H1 (cell line): ENCODE data around the gene ACAP2. TPM values are rescaled to one million over a fixed set of nuclear protein-coding genes. Genes with fewer than 3 reads are reported as not detected.
"Not testable (repeated sequence)": the region's sequence is repeated elsewhere in the genome, so short reads cannot be mapped to it uniquely, and the experiment has no call there.

Source experiments
- CTCF ChIA-PET: fragments of 300-600 bp; sonication (Branson Sonifier 250); formaldehyde crosslinking; loops from one replicate; lab custom pipeline; 2021; ENCODE audit not compliant: partially characterized antibody; lab: Charles Lee
- POLR2A ChIA-PET: fragments of 300-600 bp; sonication (Branson Sonifier 250); formaldehyde crosslinking; loops from one replicate; lab custom pipeline; 2021; ENCODE audit warnings: inconsistent platforms; ENCODE audit not compliant: partially characterized antibody; lab: Charles Lee
- DNase-seq, 2 experiments: peaks; one replicate each; pipeline versions ENCODE4 v3.0.0 to v3.0.0-alpha.2; 2010 to 2022; ENCODE audit warnings: low spot score in 2 of 2, low read depth in 1 of 2, mixed read lengths in 1 of 2
- FAIRE-seq: peaks from 2 replicates; lab custom pipeline; 2011; peaks lifted over from hg19 to GRCh38; lab: Jason Lieb, UNC
- H2AFZ ChIP-seq: 2 replicates; pipeline ENCODE4 v1.8.1; 2012; ENCODE audit warnings: low read length, inconsistent platforms
- H2AK5ac ChIP-seq: 2 replicates; pipeline ENCODE4 v1.6.1; 2013; ENCODE audit warnings: low read depth, low read length
- H2BK120ac ChIP-seq: replicated peaks from 2 replicates; pipeline ENCODE3; 2013; ENCODE audit warnings: low read depth, low read length, inconsistent platforms
- H2BK12ac ChIP-seq: 2 replicates; pipeline ENCODE4 v1.6.1; 2013; ENCODE audit warnings: low read depth, low read length
- H2BK15ac ChIP-seq: 2 replicates; pipeline ENCODE4 v1.6.1; 2013; ENCODE audit warnings: low read length
- H2BK20ac ChIP-seq: 2 replicates; pipeline ENCODE4 v1.6.1; 2013; ENCODE audit warnings: low read length
- H2BK5ac ChIP-seq: 2 replicates; pipeline ENCODE4 v1.6.1; 2013; ENCODE audit warnings: low read depth, low read length
- H3K14ac ChIP-seq: 2 replicates; pipeline ENCODE4 v1.6.1; 2013; ENCODE audit warnings: inconsistent platforms; ENCODE audit not compliant: insufficient read length
- H3K18ac ChIP-seq: 2 replicates; pipeline ENCODE4 v1.6.1; 2013; ENCODE audit warnings: low read length; ENCODE audit errors: extremely low read depth
- H3K23ac ChIP-seq: 2 replicates; pipeline ENCODE4 v1.6.1; 2013; ENCODE audit warnings: inconsistent platforms; ENCODE audit not compliant: insufficient read length
- H3K23me2 ChIP-seq: 2 replicates; pipeline ENCODE4 v1.6.1; 2013; ENCODE audit warnings: low read depth, low read length
- H3K27ac ChIP-seq: 2 replicates; pipeline ENCODE4 v1.6.1; 2011; ENCODE audit warnings: low read depth, low read length, inconsistent platforms
- H3K27me3 ChIP-seq, 4 experiments: replicated peaks in 1 of 4; 1 replicate in 1 of 4; 2 replicates in 3 of 4; pipeline versions ENCODE4 v1.6.1 to v1.8.1; 2011 to 2013; ENCODE audit warnings: low read length in 3 of 4, mild to moderate bottlenecking in 3 of 4, inconsistent platforms in 2 of 4, mixed read lengths in 2 of 4, moderate library complexity in 1 of 4; ENCODE audit not compliant: control insufficient read depth in 3 of 4, insufficient read depth in 3 of 4; ENCODE audit errors: extremely low read depth in 1 of 4
- H3K36me3 ChIP-seq, 4 experiments: 2 replicates each; pipeline versions ENCODE4 v1.6.1 to v1.8.1; 2011 to 2013; ENCODE audit warnings: mild to moderate bottlenecking in 4 of 4, low read length in 3 of 4, moderate library complexity in 2 of 4, control low read depth in 1 of 4, inconsistent platforms in 1 of 4; ENCODE audit not compliant: insufficient read depth in 4 of 4, control insufficient read depth in 2 of 4
- H3K4ac ChIP-seq: replicated peaks from 2 replicates; pipeline ENCODE3; 2013; ENCODE audit warnings: low read length, low read depth, mixed read lengths, inconsistent platforms; ENCODE audit not compliant: insufficient read length
- H3K4me1 ChIP-seq, 4 experiments: replicated peaks in 1 of 4; 1 replicate in 1 of 4; 2 replicates in 3 of 4; pipeline versions ENCODE4 v1.6.1 to v1.8.1; 2011 to 2013; ENCODE audit warnings: low read length in 3 of 4, inconsistent platforms in 2 of 4, mixed read lengths in 1 of 4; ENCODE audit not compliant: insufficient read depth in 4 of 4, control insufficient read depth in 3 of 4
- H3K4me2 ChIP-seq, 2 experiments: 2 replicates each; pipeline versions ENCODE4 v1.6.1 to v1.8.1; 2011 to 2013; ENCODE audit warnings: low read depth in 2 of 2, low read length in 2 of 2, control low read depth in 1 of 2, inconsistent platforms in 1 of 2, mild to moderate bottlenecking in 1 of 2; ENCODE audit not compliant: insufficient read depth in 1 of 2
- H3K4me3 ChIP-seq, 4 experiments: fragments of 200-600, 300-600 bp in 1 of 4; sonication (generic), shearing (Covaris generic), sonication (Bioruptor Twin) in 1 of 4; 2 replicates each; pipeline versions ENCODE4 v1.5.1 to v1.8.1; 2011 to 2016; ENCODE audit warnings: low read length in 4 of 4, low read depth in 3 of 4, control low read depth in 2 of 4, inconsistent platforms in 2 of 4, mild to moderate bottlenecking in 2 of 4, mixed read lengths in 1 of 4, moderate library complexity in 1 of 4; ENCODE audit not compliant: insufficient read depth in 2 of 4; ENCODE audit errors: extremely low read depth in 1 of 4
- H3K56ac ChIP-seq: replicated peaks from 2 replicates; pipeline ENCODE3; 2013; ENCODE audit warnings: low read depth, mild to moderate bottlenecking, mixed read lengths, low read length, inconsistent platforms; ENCODE audit not compliant: insufficient read length
- H3K79me1 ChIP-seq: 2 replicates; pipeline ENCODE4 v1.6.1; 2013; ENCODE audit warnings: low read depth, low read length, control low read depth
- H3K79me2 ChIP-seq, 2 experiments: 2 replicates each; pipeline versions ENCODE4 v1.6.1 to v1.8.1; 2012 to 2013; ENCODE audit warnings: low read length in 2 of 2, mild to moderate bottlenecking in 2 of 2, inconsistent platforms in 1 of 2; ENCODE audit not compliant: insufficient read depth in 2 of 2, control insufficient read depth in 1 of 2
- H3K9ac ChIP-seq, 4 experiments: replicated peaks in 1 of 4; 1 replicate in 1 of 4; 2 replicates in 3 of 4; pipeline versions ENCODE4 v1.6.1 to v1.8.1; 2011 to 2013; ENCODE audit warnings: low read depth in 3 of 4, low read length in 3 of 4, control low read depth in 2 of 4, mild to moderate bottlenecking in 2 of 4, moderate library complexity in 2 of 4, inconsistent platforms in 1 of 4; ENCODE audit errors: extremely low read depth in 1 of 4
- H3K9me3 ChIP-seq, 2 experiments: 2 replicates each; pipeline versions ENCODE4 v1.6.1 to v1.8.1; 2012 to 2013; ENCODE audit warnings: mild to moderate bottlenecking in 2 of 2, moderate library complexity in 2 of 2, control low read depth in 1 of 2, inconsistent platforms in 1 of 2, low read depth in 1 of 2, low read length in 1 of 2, mixed read lengths in 1 of 2; ENCODE audit not compliant: insufficient read depth in 2 of 2
- H4K20me1 ChIP-seq, 2 experiments: replicated peaks in 1 of 2; 2 replicates each; pipeline versions ENCODE3 to v1.8.1; 2011 to 2013; ENCODE audit warnings: inconsistent platforms in 2 of 2, low read length in 2 of 2, mild to moderate bottlenecking in 1 of 2; ENCODE audit not compliant: insufficient read depth in 2 of 2, control insufficient read depth in 1 of 2
- H4K5ac ChIP-seq: 2 replicates; pipeline ENCODE4 v1.6.1; 2013; ENCODE audit warnings: low read length, low read depth, mixed read lengths, inconsistent platforms; ENCODE audit not compliant: insufficient read length
- H4K8ac ChIP-seq: 2 replicates; pipeline ENCODE4 v1.8.0; 2013; ENCODE audit warnings: mild to moderate bottlenecking, moderate library complexity, low read length, inconsistent platforms; ENCODE audit not compliant: insufficient read depth; ENCODE audit errors: extremely low read depth
- H4K91ac ChIP-seq: replicated peaks from 2 replicates; pipeline ENCODE3; 2013; ENCODE audit warnings: low read length, mixed read lengths, inconsistent platforms; ENCODE audit not compliant: insufficient read length
- EZH2 ChIP-seq: fragments of 200-600 bp; sonication (generic); IDR thresholded peaks from 2 replicates; pipeline ENCODE4 v1.7.1; 2012; ENCODE audit warnings: low read depth, mild to moderate bottlenecking, moderate library complexity, low read length, inconsistent platforms; ENCODE audit not compliant: severe bottlenecking
- HDAC2 ChIP-seq, 2 experiments: fragments of 300-600 bp in 1 of 2; sonication (generic) in 1 of 2; IDR thresholded peaks; 2 replicates each; pipeline ENCODE4 v1.6.1; 2011 to 2012; ENCODE audit warnings: low read depth in 2 of 2, low read length in 2 of 2, mild to moderate bottlenecking in 2 of 2, moderate library complexity in 2 of 2, borderline replicate concordance in 1 of 2, inconsistent platforms in 1 of 2
- MAX ChIP-seq: IDR thresholded peaks from 2 replicates; pipeline ENCODE4 v1.6.1; 2012; ENCODE audit warnings: inconsistent platforms
- RFX5 ChIP-seq: IDR thresholded peaks from 2 replicates; pipeline ENCODE4 v1.6.1; 2011; ENCODE audit warnings: low read depth, low read length, improper control_type of control experiment, borderline replicate concordance
- SP2 ChIP-seq: IDR thresholded peaks from 2 replicates; pipeline ENCODE4 v1.6.1; 2012; ENCODE audit warnings: mild to moderate bottlenecking, low read length, inconsistent platforms
- SP4 ChIP-seq: IDR thresholded peaks from 2 replicates; pipeline ENCODE4 v1.6.1; 2012; ENCODE audit warnings: low read length, inconsistent platforms
- SRF ChIP-seq: IDR thresholded peaks from 2 replicates; pipeline ENCODE4 v1.6.1; 2011; ENCODE audit warnings: mild to moderate bottlenecking, low read depth, low read length, moderate library complexity
- WGBS, 2 experiments: shearing (Covaris generic) in 1 of 2; methylation state at CpG; one replicate each; pipeline versions ENCODE4 v1.1.6 to v1.1.7; 2013 to 2015; ENCODE audit warnings: low lambda C conversion rate in 2 of 2, mixed read lengths in 2 of 2, inconsistent platforms in 1 of 2, low coverage in 1 of 2, missing lambda C conversion rate in 1 of 2; ENCODE audit not compliant: insufficient replicate concordance in 2 of 2, insufficient coverage in 1 of 2, insufficient read length in 1 of 2; ENCODE audit errors: extremely low coverage in 1 of 2, missing lambda C conversion rate in 1 of 2; 5-methylcytosine and 5-hydroxymethylcytosine counted together
- polyA plus RNA-seq, 7 experiments: library from polyadenylated mRNA; depleted of rRNA in 3 of 7; stranded (reverse) in 5 of 7; unstranded in 2 of 7; fragments of >200 nt in 5 of 7; fragments of 200-250 nt in 2 of 7; gene quantifications; 1 replicate in 5 of 7; 2 replicates in 1 of 7; 4 replicates in 1 of 7; pipeline versions ENCODE4 v1.2.1 to v1.2.3, GENCODE V29; 2011 to 2013; ENCODE audit warnings: missing spikeins in 2 of 7, mixed read lengths in 2 of 7
- total RNA-seq: library from RNA; stranded (reverse); fragmentation: NEBNext Ultra II Directional; extraction: Animal tissue kit (Norgen Biotek cat#: 25700); gene quantifications from 2 replicates; pipeline ENCODE4 v1.2.1, GENCODE V29; 2021
- TF ChIP-seq, protein P1 (sequence below): IDR thresholded peaks from 2 replicates; pipeline ENCODE4 v1.6.1; 2012; ENCODE audit warnings: low read length, inconsistent platforms

Gene ACAP2
- total and polyA plus RNA-seq, 2 of the 8 experiments (the other 6 are each of a cell fraction or from before 2014, with no cell fraction given) = 7.7 to 37.3 TPM

DNA sequence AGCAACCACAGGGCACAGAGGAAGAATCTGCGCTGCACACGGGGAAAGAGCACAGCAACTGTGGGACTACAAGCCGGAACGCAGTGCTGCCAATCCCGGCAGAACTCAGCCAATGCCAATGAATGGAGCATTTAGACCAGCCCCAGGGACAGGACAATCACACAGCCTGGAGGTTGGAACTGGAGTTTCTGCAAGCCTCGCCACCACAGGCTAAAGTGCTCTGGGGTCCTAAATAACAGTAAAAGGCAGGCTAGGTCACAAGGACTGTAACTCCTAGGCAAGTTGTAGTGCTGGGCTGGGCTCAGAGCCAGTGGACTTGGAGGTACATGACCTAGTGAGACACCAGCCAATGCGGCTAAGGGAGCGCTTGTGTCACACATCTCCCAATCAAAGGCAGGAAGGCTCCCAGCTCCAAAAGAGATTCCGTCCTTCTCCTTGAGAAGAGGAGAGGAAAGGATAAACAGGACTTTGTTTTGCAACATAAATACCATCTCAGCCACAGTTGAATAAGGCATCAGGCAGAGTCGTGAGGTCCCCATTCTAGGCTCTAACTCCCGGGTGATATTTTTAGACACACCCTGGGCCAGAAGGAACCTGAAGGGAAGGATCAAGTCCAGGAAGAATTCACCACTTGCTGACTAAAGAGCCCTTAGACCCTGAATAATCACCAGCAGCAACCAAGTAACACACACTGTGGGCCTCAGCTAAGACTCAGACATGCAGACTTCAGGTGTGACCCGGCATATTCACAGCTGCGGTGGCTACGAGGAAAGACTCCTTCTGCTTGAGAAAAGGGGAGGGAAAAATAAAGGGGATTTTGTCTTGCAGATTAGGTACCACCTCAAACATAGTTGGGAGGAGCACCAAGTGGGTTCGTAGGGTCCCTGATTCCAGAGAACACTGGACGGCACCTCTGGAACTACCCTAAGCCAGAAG, 86.4 kb downstream of the ACAP2 start (continued):
- TF ChIP-seq, protein P1, sequence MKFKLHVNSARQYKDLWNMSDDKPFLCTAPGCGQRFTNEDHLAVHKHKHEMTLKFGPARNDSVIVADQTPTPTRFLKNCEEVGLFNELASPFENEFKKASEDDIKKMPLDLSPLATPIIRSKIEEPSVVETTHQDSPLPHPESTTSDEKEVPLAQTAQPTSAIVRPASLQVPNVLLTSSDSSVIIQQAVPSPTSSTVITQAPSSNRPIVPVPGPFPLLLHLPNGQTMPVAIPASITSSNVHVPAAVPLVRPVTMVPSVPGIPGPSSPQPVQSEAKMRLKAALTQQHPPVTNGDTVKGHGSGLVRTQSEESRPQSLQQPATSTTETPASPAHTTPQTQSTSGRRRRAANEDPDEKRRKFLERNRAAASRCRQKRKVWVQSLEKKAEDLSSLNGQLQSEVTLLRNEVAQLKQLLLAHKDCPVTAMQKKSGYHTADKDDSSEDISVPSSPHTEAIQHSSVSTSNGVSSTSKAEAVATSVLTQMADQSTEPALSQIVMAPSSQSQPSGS = no peak
- TF ChIP-seq MAX = no peak
- no peak for TF ChIP-seq HDAC2 (IDR thresholded peaks at IDR 0.05; ENCODE audit: borderline replicate concordance in 1 of 2, low read depth in 2 of 2, low read length in 2 of 2)
- no peak for TF ChIP-seq SP2
- no peak for TF ChIP-seq EZH2
- TF ChIP-seq SP4 = no peak
- TF ChIP-seq RFX5 = no peak
- no peak for TF ChIP-seq SRF

DNA sequence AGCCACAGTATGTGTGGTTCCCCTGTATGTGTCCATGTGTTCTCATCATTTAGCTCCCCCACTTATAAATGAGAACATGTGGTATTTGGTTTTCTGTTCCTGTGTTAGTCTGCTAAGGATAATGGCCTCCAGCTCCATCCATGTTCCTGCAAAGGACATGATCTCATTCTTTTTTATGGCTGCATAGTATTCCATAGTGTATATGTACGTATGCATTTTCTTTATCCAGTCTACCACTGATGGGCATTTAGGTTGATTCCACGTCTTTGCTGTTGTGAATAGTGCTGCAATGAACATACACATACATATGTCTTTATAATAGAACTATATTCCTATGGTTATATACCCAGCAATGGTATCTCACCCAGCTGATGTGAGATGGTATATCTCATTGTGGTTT, 88.8 kb downstream of the ACAP2 start:
- 58% methylated on average over 2 of the region's 2 CpGs; no CpG with 5 or more reads in 1 of the 2 experiments for WGBS, 2 experiments
- H4K20me1 ChIP-seq, H3K18ac ChIP-seq, H3K4me1 ChIP-seq, H4K5ac ChIP-seq, H3K79me1 ChIP-seq, H3K23ac ChIP-seq, H4K91ac ChIP-seq, H3K79me2 ChIP-seq, H3K14ac ChIP-seq, H3K4me2 ChIP-seq, H3K9me3 ChIP-seq, H2BK15ac ChIP-seq, DNase-seq, H3K56ac ChIP-seq, H2BK5ac ChIP-seq, CTCF ChIA-PET, H3K23me2 ChIP-seq, H2BK120ac ChIP-seq, H4K8ac ChIP-seq, H3K4me3 ChIP-seq, H3K36me3 ChIP-seq, H3K27me3 ChIP-seq, H2AFZ ChIP-seq, H2BK12ac ChIP-seq, H2AK5ac ChIP-seq, H3K9ac ChIP-seq, H3K4ac ChIP-seq, H2BK20ac ChIP-seq, FAIRE-seq, H3K27ac ChIP-seq: not testable (repeated sequence)
- POLR2A ChIA-PET = interaction anchor here (0.6 kb wide), 1 partner anchor 35 kb away, joined by 3 read pairs; no protein-coding TSS in a partner anchor
